ENCODE results near the gene GPR78. TPM values are rescaled to one million over a fixed set of nuclear protein-coding genes. Genes with fewer than 3 reads are reported as not detected.

Gene GPR78
- total RNA-seq, 2 donors from 2014 or later: not detected

DNA sequence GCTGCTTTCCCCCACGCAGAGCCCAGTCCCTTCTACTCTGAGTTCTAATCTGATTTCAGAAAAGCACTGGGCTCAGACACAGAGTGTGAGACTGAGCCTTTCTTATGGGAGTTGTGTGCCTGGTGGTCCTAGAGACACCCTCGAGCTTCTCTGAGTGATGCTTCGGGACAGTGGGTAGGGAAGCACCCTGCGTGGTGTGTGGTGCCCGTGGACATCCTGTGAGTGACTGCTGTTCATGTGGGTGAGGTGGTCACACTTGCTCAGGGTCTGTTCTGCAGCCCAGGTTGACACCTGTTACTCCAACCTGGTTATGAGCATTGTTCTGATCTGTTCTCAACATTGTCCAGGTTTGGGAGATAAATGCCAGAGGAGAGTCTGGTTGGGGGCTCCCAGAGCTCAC lies 6.1 kb downstream of the GPR78 start:
- H3K27ac ChIP-seq: no peak overlapping the region
- TF ChIP-seq CTCF (IDR thresholded peaks at IDR 0.05): no peak
- no peaks in the 10 kb centered on the region for H3K4me1 ChIP-seq
- H3K9me3 ChIP-seq: no peaks in the 10 kb centered on the region
- H3K36me3 ChIP-seq: no peaks in the 10 kb centered on the region
- H3K27me3 ChIP-seq: no peaks in the 10 kb centered on the region
- no peak overlapping the region for H3K4me3 ChIP-seq
- no peak for DNase-seq
- no peak overlapping the region for H3K9ac ChIP-seq (ENCODE audit: low read depth in 2 of 2, low read length in 2 of 2)
- intact Hi-C loops (cut with DNase I): no loop called here

GRCh38 chr4:8586671-8587468 lies 6.7 kb downstream of the GPR78 start:
- DNase-seq: no peak
- no peaks in the 10 kb centered on the region for H3K36me3 ChIP-seq
- intact Hi-C loops (cut with DNase I): no loop called here
- no peak overlapping the region for H3K4me3 ChIP-seq
- H3K9me3 ChIP-seq: no peaks in the 10 kb centered on the region
- H3K27ac ChIP-seq: no peak overlapping the region
- no peak for TF ChIP-seq CTCF (IDR thresholded peaks at IDR 0.05)
- no peaks in the 10 kb centered on the region for H3K4me1 ChIP-seq
- H3K27me3 ChIP-seq: peaks cover 3% of the 10 kb centered on the region
- no peak overlapping the region for H3K9ac ChIP-seq (ENCODE audit: low read depth in 2 of 2, low read length in 2 of 2)

- no peak overlapping the region for H3K4me3 ChIP-seq
- no peaks in the 10 kb centered on the region for H3K4me1 ChIP-seq
- DNase-seq: no peak
- TF ChIP-seq CTCF (IDR thresholded peaks at IDR 0.05): no peak
- H3K9ac ChIP-seq (ENCODE audit: low read depth in 2 of 2, low read length in 2 of 2): no peak overlapping the region
- intact Hi-C loops (cut with DNase I): no loop called here
- no peaks in the 10 kb centered on the region for H3K9me3 ChIP-seq
- no peak overlapping the region for H3K27ac ChIP-seq
- H3K36me3 ChIP-seq: no peaks in the 10 kb centered on the region
- H3K27me3 ChIP-seq: peaks cover 11% of the 10 kb centered on the region
Observed at GRCh38 chr4:8587469-8588195, 7.4 kb downstream of the GPR78 start.

GRCh38 chr4:8588196-8588470 lies 7.9 kb downstream of the GPR78 start:
- H3K4me3 ChIP-seq: no peak overlapping the region
- H3K27ac ChIP-seq: no peak overlapping the region
- no peak overlapping the region for H3K9ac ChIP-seq (ENCODE audit: low read depth in 2 of 2, low read length in 2 of 2)
- H3K9me3 ChIP-seq: no peaks in the 10 kb centered on the region
- peaks cover 16% of the 10 kb centered on the region for H3K27me3 ChIP-seq
- DNase-seq: no peak
- no peaks in the 10 kb centered on the region for H3K4me1 ChIP-seq
- TF ChIP-seq CTCF (IDR thresholded peaks at IDR 0.05): no peak
- intact Hi-C loops (cut with DNase I): no loop called here
- no peaks in the 10 kb centered on the region for H3K36me3 ChIP-seq

DNA sequence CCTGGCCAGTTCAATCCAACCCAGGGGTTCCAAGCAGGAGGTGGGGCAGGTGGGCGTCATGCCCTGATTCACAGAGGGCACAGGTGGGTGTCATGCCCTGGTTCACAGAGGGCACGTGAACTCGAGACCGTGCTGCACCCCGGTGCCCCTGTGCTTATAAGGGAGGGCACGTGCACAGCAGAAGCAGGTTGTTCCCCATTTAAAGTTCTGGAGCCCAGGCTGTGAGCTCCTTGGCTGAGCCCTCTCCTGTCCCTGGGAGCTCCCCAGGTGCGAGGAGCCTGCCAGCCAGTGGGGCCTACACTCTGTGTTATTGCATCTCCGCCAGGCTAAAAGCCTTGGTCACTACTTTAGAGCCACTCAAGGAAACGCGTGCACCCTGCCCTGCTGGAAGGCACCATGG lies 9.1 kb downstream of the GPR78 start:
- H3K9me3 ChIP-seq: no peaks in the 10 kb centered on the region
- no peak overlapping the region for H3K4me3 ChIP-seq
- no peak overlapping the region for H3K27ac ChIP-seq
- H3K9ac ChIP-seq (ENCODE audit: low read depth in 2 of 2, low read length in 2 of 2): no peak overlapping the region
- intact Hi-C loops (cut with DNase I): no loop called here
- no peaks in the 10 kb centered on the region for H3K36me3 ChIP-seq
- DNase-seq: no peak
- H3K27me3 ChIP-seq: peaks cover 27% of the 10 kb centered on the region
- no peaks in the 10 kb centered on the region for H3K4me1 ChIP-seq
- no peak for TF ChIP-seq CTCF (IDR thresholded peaks at IDR 0.05)

Data from colonic mucosa (tissue), 4 donors.